ENCODE data around the gene TARM1. TPM values are rescaled to one million over a fixed set of nuclear protein-coding genes. Genes with fewer than 3 reads are reported as not detected.
"Not testable (repeated sequence)": the region's sequence is repeated elsewhere in the genome, so short reads cannot be mapped to it uniquely, and the experiment has no call there.

The TARM1 gene
- total and polyA plus RNA-seq, 2 of the 8 experiments (the other 6 are each of a cell fraction or from before 2014, with no cell fraction given), result not detected

- H3K79me1 ChIP-seq (ENCODE audit: low read depth, low read length); H3K56ac ChIP-seq (replicated peaks; ENCODE audit: insufficient read length, low read depth, low read length); H4K20me1 ChIP-seq (replicated peaks in 1 of 2; ENCODE audit: control insufficient read depth in 1 of 2, insufficient read depth in 2 of 2, low read length in 2 of 2); H2BK12ac ChIP-seq (ENCODE audit: low read depth, low read length); H3K9me3 ChIP-seq (ENCODE audit: insufficient read depth in 2 of 2, low read depth in 1 of 2, low read length in 1 of 2); H3K4me3 ChIP-seq (ENCODE audit: extremely low read depth in 1 of 4, insufficient read depth in 2 of 4, low read depth in 3 of 4, low read length in 4 of 4); H3K18ac ChIP-seq (ENCODE audit: extremely low read depth, low read length); H4K5ac ChIP-seq (ENCODE audit: insufficient read length, low read depth, low read length); H3K23me2 ChIP-seq (ENCODE audit: low read depth, low read length); H4K91ac ChIP-seq (replicated peaks; ENCODE audit: insufficient read length, low read length); H2BK15ac ChIP-seq (ENCODE audit: low read length); H2AFZ ChIP-seq (ENCODE audit: low read length); H3K23ac ChIP-seq (ENCODE audit: insufficient read length); FAIRE-seq; H3K79me2 ChIP-seq (ENCODE audit: control insufficient read depth in 1 of 2, insufficient read depth in 2 of 2, low read length in 2 of 2); H4K8ac ChIP-seq (ENCODE audit: extremely low read depth, insufficient read depth, low read length); H3K36me3 ChIP-seq (ENCODE audit: control insufficient read depth in 2 of 4, insufficient read depth in 4 of 4, low read length in 3 of 4); H3K27ac ChIP-seq (ENCODE audit: low read depth, low read length); H2AK5ac ChIP-seq (ENCODE audit: low read depth, low read length); H3K14ac ChIP-seq (ENCODE audit: insufficient read length); H3K27me3 ChIP-seq (replicated peaks in 1 of 4; ENCODE audit: control insufficient read depth in 3 of 4, extremely low read depth in 1 of 4, insufficient read depth in 3 of 4, low read length in 3 of 4); DNase-seq (ENCODE audit: low read depth in 1 of 2, low spot score in 2 of 2); H2BK120ac ChIP-seq (replicated peaks; ENCODE audit: low read depth, low read length); H3K9ac ChIP-seq (replicated peaks in 1 of 4; ENCODE audit: extremely low read depth in 1 of 4, low read depth in 3 of 4, low read length in 3 of 4); H3K4me2 ChIP-seq (ENCODE audit: insufficient read depth in 1 of 2, low read depth in 2 of 2, low read length in 2 of 2): not testable (repeated sequence)
- Histone ChIP-seq H3K4ac (replicated peaks; ENCODE audit: insufficient read length, low read depth, low read length) (peak overlapping the region; percentile 55), H3K4me1 (replicated peaks in 1 of 4; ENCODE audit: control insufficient read depth in 3 of 4, insufficient read depth in 4 of 4, low read length in 3 of 4) (peaks cover 2 to 13% (median 4%) of the 10 kb centered on the region in 4 experiments; a peak in 6 of 7 replicates), H2BK20ac (ENCODE audit: low read length) (peak overlapping the region; percentile 1; the same call in 1 of the 2 replicates), H2BK5ac (ENCODE audit: low read depth, low read length) (peak overlapping the region; percentile 62; the same call in 1 of the 2 replicates)
- peak; percentile 80; the same call in 1 of the 2 replicates for TF ChIP-seq EGR1 (IDR thresholded peaks at IDR 0.05; ENCODE audit: borderline replicate concordance, low read depth, low read length)
- TF ChIP-seq E2F6 (IDR thresholded peaks at IDR 0.05), result 0 out of 2 replicates have a peak, but pooled peaks have one; percentile 2
- ChIA-PET CTCF (ENCODE audit: partially characterized antibody) (interaction anchor here (0.6 to 2.5 kb wide), 6 partner anchors 13 to 227 kb away, joined by 3 to 8 read pairs (median 4); no protein-coding TSS in a partner anchor), POLR2A (ENCODE audit: partially characterized antibody) (interaction anchor here (0.6 to 2.3 kb wide), 5 partner anchors 20 to 100 kb away, joined by 3 to 6 read pairs (median 4); partner anchors contain the start of gene CNOT3)
- WGBS, 2 experiments (ENCODE audit: extremely low coverage in 1 of 2, insufficient coverage in 1 of 2, insufficient read length in 1 of 2, insufficient replicate concordance in 2 of 2, low coverage in 1 of 2, low lambda C conversion rate in 2 of 2, missing lambda C conversion rate in 1 of 2), result 83% methylated on average over 5 of the region's 5 CpGs; no CpG with 5 or more reads in 1 of the 2 experiments
These were observed 44.6 kb downstream of the TARM1 start for GRCh38 chr19:54036542-54036941.
